HG03460 (cell line): ENCODE data around the gene LIMK2.
"Not testable (repeated sequence)": the region's sequence is repeated elsewhere in the genome, so short reads cannot be mapped to it uniquely, and the experiment has no call there.

ENCODE experiments used
- ATAC-seq: cut with Tn5 transposase; IDR thresholded peaks from one replicate; pipeline ENCODE4 v1.9.1; 2021; ENCODE audit not compliant: unreplicated experiment

The LIMK2 gene

GRCh38 chr22:31211862-31212730 lies at the start of gene LIMK2:
Gene LIMK2 (plus strand): TSS chr22:31212298. CDS start chr22:31212409, 111 bp downstream.
- ATAC-seq = peak; percentile 77

GRCh38 chr22:31170971-31171370 lies 41.1 kb upstream of the LIMK2 start:
- no peak for ATAC-seq

- ATAC-seq = not testable (repeated sequence)
Measured at GRCh38 chr22:31171734-31172133, 40.4 kb upstream of the LIMK2 start.

GRCh38 chr22:31173386-31174145 lies 38.5 kb upstream of the LIMK2 start:
- no peak for ATAC-seq

GRCh38 chr22:31176923-31177322 lies 35.2 kb upstream of the LIMK2 start:
- ATAC-seq = no peak

- ATAC-seq = no peak
Measured at GRCh38 chr22:31177420-31178162, 34.5 kb upstream of the LIMK2 start.

- ATAC-seq = no peak
Measured at GRCh38 chr22:31178859-31179258, 33.2 kb upstream of the LIMK2 start.

- no peak for ATAC-seq
Measured at GRCh38 chr22:31179345-31179744, 32.8 kb upstream of the LIMK2 start.

- no peak for ATAC-seq
Measured at GRCh38 chr22:31184015-31184414, 28.1 kb upstream of the LIMK2 start.

GRCh38 chr22:31185056-31185455 lies 27.0 kb upstream of the LIMK2 start:
- ATAC-seq = no peak

- no peak for ATAC-seq
Measured at GRCh38 chr22:31187627-31188026, 24.5 kb upstream of the LIMK2 start.

- no peak for ATAC-seq
Measured at GRCh38 chr22:31192513-31192912, 19.6 kb upstream of the LIMK2 start.

- ATAC-seq = no peak
Measured at GRCh38 chr22:31193092-31193491, 19.0 kb upstream of the LIMK2 start.

- not testable (repeated sequence) for ATAC-seq
Measured at GRCh38 chr22:31194681-31195080, 17.4 kb upstream of the LIMK2 start.

GRCh38 chr22:31199187-31199586 lies 12.9 kb upstream of the LIMK2 start:
- ATAC-seq = no peak

- not testable (repeated sequence) for ATAC-seq
Measured at GRCh38 chr22:31204352-31204984, 7.6 kb upstream of the LIMK2 start.

GRCh38 chr22:31205059-31205458 lies 7.0 kb upstream of the LIMK2 start:
- ATAC-seq = not testable (repeated sequence)

- ATAC-seq = not testable (repeated sequence)
Measured at GRCh38 chr22:31206460-31206859, 5.6 kb upstream of the LIMK2 start.

- no peak for ATAC-seq
Measured at GRCh38 chr22:31206896-31207687, 5.0 kb upstream of the LIMK2 start.
